DOHH2 (cell line): ENCODE measurements around the gene CYYR1.

Source experiments
- H3F3A ChIP-seq: fragments of 200-600 bp; sonication (generic), shearing (Covaris generic); 2 replicates; pipeline ENCODE4 v1.6.0; 2016; ENCODE audit warnings: antibody characterized with exemption, mild to moderate bottlenecking; ENCODE audit not compliant: control insufficient read depth, insufficient read depth
- H3K27ac ChIP-seq: fragments of 200-600 bp; sonication (generic); 2 replicates; pipeline ENCODE4 v1.5.1; 2014; ENCODE audit warnings: low read depth, mild to moderate bottlenecking, low read length, moderate library complexity
- H3K27me3 ChIP-seq: fragments of 200-600 bp; sonication (generic); 2 replicates; pipeline ENCODE4 v1.6.1; 2014; ENCODE audit warnings: mild to moderate bottlenecking, low read length, mixed read lengths; ENCODE audit not compliant: control insufficient read depth
- H3K36me3 ChIP-seq: fragments of 200-600 bp; sonication (generic); 2 replicates; pipeline ENCODE4 v1.6.1; 2014; ENCODE audit warnings: mild to moderate bottlenecking, low read length, moderate library complexity, mixed read lengths; ENCODE audit not compliant: control insufficient read depth
- H3K4me1 ChIP-seq: fragments of 200-600 bp; sonication (generic); 2 replicates; pipeline ENCODE4 v1.6.1; 2014; ENCODE audit warnings: mild to moderate bottlenecking, low read length, mixed read lengths; ENCODE audit not compliant: control insufficient read depth
- H3K4me2 ChIP-seq: fragments of 200-600 bp; sonication (generic); 2 replicates; pipeline ENCODE4 v1.6.0; 2014; ENCODE audit warnings: mild to moderate bottlenecking, low read length, moderate library complexity
- H3K4me3 ChIP-seq: fragments of 200-600 bp; sonication (generic); 2 replicates; pipeline ENCODE4 v1.5.1; 2014; ENCODE audit warnings: mild to moderate bottlenecking, low read length, mixed read lengths
- H3K79me2 ChIP-seq: fragments of 200-600 bp; sonication (generic); 2 replicates; pipeline ENCODE4 v1.6.1; 2014; ENCODE audit warnings: mild to moderate bottlenecking, low read length, mixed read lengths; ENCODE audit not compliant: control insufficient read depth
- H3K9me2 ChIP-seq: fragments of 200-600 bp; sonication (generic); replicated peaks from 2 replicates; pipeline ENCODE4 v1.6.1; 2014; ENCODE audit warnings: mild to moderate bottlenecking, low read length, mixed read lengths; ENCODE audit not compliant: control insufficient read depth
- H3K9me3 ChIP-seq: fragments of 200-600 bp; sonication (generic); 2 replicates; pipeline ENCODE4 v1.6.1; 2014; ENCODE audit warnings: antibody characterized with exemption, low read length, mixed read lengths; ENCODE audit not compliant: control insufficient read depth, insufficient read depth
- H4K20me1 ChIP-seq: fragments of 200-600 bp; sonication (generic); 2 replicates; pipeline ENCODE4 v1.6.0; 2014; ENCODE audit warnings: low read depth, mild to moderate bottlenecking, antibody characterized with exemption, low read length, moderate library complexity; ENCODE audit not compliant: control insufficient read depth, insufficient read depth
- CTCF ChIP-seq: fragments of 200-600 bp; sonication (generic); IDR thresholded peaks from one replicate; pipeline ENCODE4 v1.5.1; 2014; ENCODE audit warnings: antibody characterized with exemption, mild to moderate bottlenecking, low read depth, low read length; ENCODE audit not compliant: poor library complexity, severe bottlenecking
- EZH2phosphoT487 ChIP-seq: fragments of 200-600 bp; sonication (generic); IDR thresholded peaks from 2 replicates; pipeline ENCODE4 v1.6.1; 2017; ENCODE audit warnings: borderline replicate concordance, mild to moderate bottlenecking, antibody characterized with exemption, low read length, moderate library complexity, mixed read lengths

The CYYR1 gene

GRCh38 chr21:26550326-26550725 lies 22.8 kb downstream of the CYYR1 start:
- H3K9me3 ChIP-seq, result no peaks in the 10 kb centered on the region
- H3K79me2 ChIP-seq, result no peaks in the 10 kb centered on the region
- no peaks in the 10 kb centered on the region for H4K20me1 ChIP-seq
- no peak overlapping the region for H3K4me3 ChIP-seq
- H3K4me2 ChIP-seq, result no peak overlapping the region
- no peak for TF ChIP-seq EZH2phosphoT487
- TF ChIP-seq CTCF, result no peak
- H3K27ac ChIP-seq, result no peak overlapping the region
- no peaks in the 10 kb centered on the region for H3K27me3 ChIP-seq
- no peaks in the 10 kb centered on the region for H3K4me1 ChIP-seq
- no peaks in the 10 kb centered on the region for H3F3A ChIP-seq
- H3K36me3 ChIP-seq, result no peaks in the 10 kb centered on the region
- no peaks in the 10 kb centered on the region for H3K9me2 ChIP-seq

GRCh38 chr21:26546446-26547097 lies 26.5 kb downstream of the CYYR1 start:
- Histone ChIP-seq H4K20me1 (no peaks in the 10 kb centered on the region), H3K36me3 (no peaks in the 10 kb centered on the region), H3F3A (no peaks in the 10 kb centered on the region), H3K27ac (no peak overlapping the region), H3K4me3 (no peak overlapping the region), H3K9me2 (no peaks in the 10 kb centered on the region), H3K4me2 (no peak overlapping the region), H3K4me1 (no peaks in the 10 kb centered on the region), H3K27me3 (no peaks in the 10 kb centered on the region), H3K9me3 (no peaks in the 10 kb centered on the region), H3K79me2 (no peaks in the 10 kb centered on the region)
- TF ChIP-seq EZH2phosphoT487 (no peak), CTCF (no peak)

GRCh38 chr21:26544201-26544775 lies 28.8 kb downstream of the CYYR1 start:
- Histone ChIP-seq H3K27ac (no peak overlapping the region), H3K4me2 (no peak overlapping the region), H3K4me1 (no peaks in the 10 kb centered on the region), H3K79me2 (no peaks in the 10 kb centered on the region), H4K20me1 (no peaks in the 10 kb centered on the region), H3K9me3 (no peaks in the 10 kb centered on the region; the same call in 1 of the 2 replicates), H3K4me3 (no peak overlapping the region), H3K36me3 (no peaks in the 10 kb centered on the region), H3F3A (no peaks in the 10 kb centered on the region), H3K27me3 (no peaks in the 10 kb centered on the region), H3K9me2 (no peaks in the 10 kb centered on the region)
- TF ChIP-seq EZH2phosphoT487 (no peak), CTCF (no peak)
